Measurements from ENCODE around the gene LRRC8D.

GRCh38 chr1:89986020-89986419 lies 165.2 kb downstream of the LRRC8D start:
- TF ChIP-seq ARNT (IDR thresholded peaks at IDR 0.05) (no peak), PKNOX1 (IDR thresholded peaks at IDR 0.05) (no peak), SP1 (IDR thresholded peaks at IDR 0.05) (no peak), FOXK2 (IDR thresholded peaks at IDR 0.05) (no peak), BHLHE40 (IDR thresholded peaks at IDR 0.05; ENCODE audit: borderline replicate concordance) (no peak), ELF4 (IDR thresholded peaks at IDR 0.05) (no peak), ZNF384 (IDR thresholded peaks at IDR 0.05) (no peak), FOXA1 (IDR thresholded peaks at IDR 0.05) (no peak), TARDBP (IDR thresholded peaks at IDR 0.05) (no peak), FOXM1 (IDR thresholded peaks at IDR 0.05; ENCODE audit: borderline replicate concordance) (no peak), HDGF (IDR thresholded peaks at IDR 0.05; ENCODE audit: borderline replicate concordance) (no peak), LEF1 (IDR thresholded peaks at IDR 0.05; ENCODE audit: borderline replicate concordance) (no peak)

Measured in HEK293T (cell line).